Osteoblast (primary cell): Measurements from ENCODE around the gene GIT1. TPM values are rescaled to one million over a fixed set of nuclear protein-coding genes. Genes with fewer than 3 reads are reported as not detected.

Source experiments
- DNase-seq: peaks from one replicate; pipeline ENCODE4 v3.0.0; 2011; ENCODE audit warnings: low spot score, mixed read lengths; ENCODE audit not compliant: insufficient read length; ENCODE audit errors: missing footprints
- H2AFZ ChIP-seq: 2 replicates; pipeline ENCODE4 v1.6.0; 2011; ENCODE audit warnings: mild to moderate bottlenecking, low read length
- H3K27ac ChIP-seq: 2 replicates; pipeline ENCODE4 v1.5.1; 2011; ENCODE audit warnings: mild to moderate bottlenecking, low read depth, low read length, moderate library complexity
- H3K27me3 ChIP-seq: 2 replicates; pipeline ENCODE4 v1.6.0; 2012; ENCODE audit warnings: mild to moderate bottlenecking, control low read depth, inconsistent platforms, low read length, moderate library complexity; ENCODE audit not compliant: insufficient read depth
- H3K36me3 ChIP-seq: 2 replicates; pipeline ENCODE4 v1.5.1; 2011; ENCODE audit warnings: mild to moderate bottlenecking, low read length, control low read depth, moderate library complexity; ENCODE audit not compliant: insufficient read depth
- H3K4me1 ChIP-seq: 2 replicates; pipeline ENCODE4 v1.5.1; 2011; ENCODE audit warnings: mild to moderate bottlenecking, low read length, control low read depth, moderate library complexity; ENCODE audit not compliant: insufficient read depth
- H3K4me2 ChIP-seq: 2 replicates; pipeline ENCODE4 v1.6.0; 2011; ENCODE audit warnings: mild to moderate bottlenecking, low read length; ENCODE audit not compliant: insufficient read depth
- H3K4me3 ChIP-seq: fragments of 200-600 bp; sonication (generic); 3 replicates; pipeline ENCODE4 v1.5.1; 2012; ENCODE audit warnings: mild to moderate bottlenecking, low read length, inconsistent platforms; ENCODE audit not compliant: insufficient read depth
- H3K79me2 ChIP-seq: 2 replicates; pipeline ENCODE4 v1.6.0; 2012; ENCODE audit warnings: mild to moderate bottlenecking, low read length, control low read depth, inconsistent platforms; ENCODE audit not compliant: insufficient read depth
- H3K9me3 ChIP-seq: 2 replicates; pipeline ENCODE4 v1.5.1; 2011; ENCODE audit warnings: low read depth, low read length, control low read depth
- H4K20me1 ChIP-seq: 2 replicates; pipeline ENCODE4 v1.6.0; 2012; ENCODE audit warnings: mild to moderate bottlenecking, low read length, control low read depth; ENCODE audit not compliant: insufficient read depth
- total RNA-seq: library from RNA; depleted of rRNA; stranded (reverse); fragments of >200 nt; gene quantifications from 2 replicates; pipeline ENCODE4 v1.2.3, GENCODE V29; 2012
- TF ChIP-seq, protein P1 (sequence below): IDR thresholded peaks from 2 replicates; pipeline ENCODE4 v1.5.1; 2011; ENCODE audit warnings: mild to moderate bottlenecking, low read depth, low read length, moderate library complexity; ENCODE audit errors: extremely low read depth

GIT1 gene, protein sequence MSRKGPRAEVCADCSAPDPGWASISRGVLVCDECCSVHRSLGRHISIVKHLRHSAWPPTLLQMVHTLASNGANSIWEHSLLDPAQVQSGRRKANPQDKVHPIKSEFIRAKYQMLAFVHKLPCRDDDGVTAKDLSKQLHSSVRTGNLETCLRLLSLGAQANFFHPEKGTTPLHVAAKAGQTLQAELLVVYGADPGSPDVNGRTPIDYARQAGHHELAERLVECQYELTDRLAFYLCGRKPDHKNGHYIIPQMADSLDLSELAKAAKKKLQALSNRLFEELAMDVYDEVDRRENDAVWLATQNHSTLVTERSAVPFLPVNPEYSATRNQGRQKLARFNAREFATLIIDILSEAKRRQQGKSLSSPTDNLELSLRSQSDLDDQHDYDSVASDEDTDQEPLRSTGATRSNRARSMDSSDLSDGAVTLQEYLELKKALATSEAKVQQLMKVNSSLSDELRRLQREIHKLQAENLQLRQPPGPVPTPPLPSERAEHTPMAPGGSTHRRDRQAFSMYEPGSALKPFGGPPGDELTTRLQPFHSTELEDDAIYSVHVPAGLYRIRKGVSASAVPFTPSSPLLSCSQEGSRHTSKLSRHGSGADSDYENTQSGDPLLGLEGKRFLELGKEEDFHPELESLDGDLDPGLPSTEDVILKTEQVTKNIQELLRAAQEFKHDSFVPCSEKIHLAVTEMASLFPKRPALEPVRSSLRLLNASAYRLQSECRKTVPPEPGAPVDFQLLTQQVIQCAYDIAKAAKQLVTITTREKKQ
- 31.8 and 34.4 TPM in 2 replicates for total RNA-seq

DNA sequence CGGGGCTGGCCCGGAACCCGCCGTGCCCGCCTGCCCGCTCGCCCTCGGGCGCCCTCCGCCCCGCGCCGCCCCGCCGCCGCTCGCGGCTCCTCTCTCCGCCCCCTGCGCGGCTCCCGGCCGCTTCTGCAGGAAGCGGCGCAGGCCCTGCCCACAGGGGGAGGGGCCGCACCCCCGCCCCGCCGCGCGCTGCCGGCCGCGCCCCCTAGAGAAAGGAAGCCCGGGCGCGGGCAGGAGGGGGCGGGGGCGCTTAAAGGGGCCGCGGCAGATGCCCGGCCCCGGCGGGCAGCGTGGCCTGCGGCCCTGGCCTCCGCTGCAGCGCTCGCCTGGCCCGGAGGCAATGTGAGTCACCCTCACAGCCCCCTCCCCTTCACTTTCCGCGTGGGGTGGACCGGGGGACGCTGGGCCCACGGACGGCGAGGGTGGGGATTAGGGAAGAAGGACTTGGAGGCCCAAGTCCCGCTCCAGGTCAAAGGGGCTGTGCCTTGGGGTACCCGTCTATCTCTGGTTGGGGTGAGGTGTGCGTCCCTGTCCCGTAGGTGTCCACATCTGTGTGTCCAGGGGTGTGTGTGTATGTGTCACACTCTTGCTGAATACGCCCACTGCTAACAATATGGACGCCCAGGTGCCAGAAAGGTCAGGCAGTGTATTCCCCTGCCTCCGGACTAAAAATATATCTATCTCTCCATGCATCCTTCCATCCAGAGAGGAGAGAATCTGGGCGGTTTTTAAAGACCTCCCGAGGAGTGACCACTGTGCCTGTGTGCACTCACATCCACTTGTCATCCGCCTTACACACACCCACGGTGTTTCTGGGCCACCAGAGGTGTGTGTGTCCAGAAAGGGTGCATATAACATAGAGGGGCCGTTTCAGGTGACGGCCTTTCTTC, at the start of gene GIT1:
GIT1 (minus strand) TSS at position 125 of the 887 bp plus-strand sequence. CDS start 270 bp downstream, outside the sequence.
- peak within 1 kb of the TSS; percentile 73 for H3K27ac ChIP-seq
- H3K27me3 ChIP-seq = no peaks in the 10 kb centered on the region
- H3K36me3 ChIP-seq = no peaks in the 10 kb centered on the region
- peak; percentile 100 for DNase-seq
- H3K4me2 ChIP-seq = peak within 1 kb of the TSS; percentile 95
- no peaks in the 10 kb centered on the region for H3K9me3 ChIP-seq
- peaks cover 42% of the 10 kb centered on the region for H3K79me2 ChIP-seq
- TF ChIP-seq, protein P1, sequence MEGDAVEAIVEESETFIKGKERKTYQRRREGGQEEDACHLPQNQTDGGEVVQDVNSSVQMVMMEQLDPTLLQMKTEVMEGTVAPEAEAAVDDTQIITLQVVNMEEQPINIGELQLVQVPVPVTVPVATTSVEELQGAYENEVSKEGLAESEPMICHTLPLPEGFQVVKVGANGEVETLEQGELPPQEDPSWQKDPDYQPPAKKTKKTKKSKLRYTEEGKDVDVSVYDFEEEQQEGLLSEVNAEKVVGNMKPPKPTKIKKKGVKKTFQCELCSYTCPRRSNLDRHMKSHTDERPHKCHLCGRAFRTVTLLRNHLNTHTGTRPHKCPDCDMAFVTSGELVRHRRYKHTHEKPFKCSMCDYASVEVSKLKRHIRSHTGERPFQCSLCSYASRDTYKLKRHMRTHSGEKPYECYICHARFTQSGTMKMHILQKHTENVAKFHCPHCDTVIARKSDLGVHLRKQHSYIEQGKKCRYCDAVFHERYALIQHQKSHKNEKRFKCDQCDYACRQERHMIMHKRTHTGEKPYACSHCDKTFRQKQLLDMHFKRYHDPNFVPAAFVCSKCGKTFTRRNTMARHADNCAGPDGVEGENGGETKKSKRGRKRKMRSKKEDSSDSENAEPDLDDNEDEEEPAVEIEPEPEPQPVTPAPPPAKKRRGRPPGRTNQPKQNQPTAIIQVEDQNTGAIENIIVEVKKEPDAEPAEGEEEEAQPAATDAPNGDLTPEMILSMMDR = no peak
- H4K20me1 ChIP-seq = peaks cover 51% of the 10 kb centered on the region
- peaks cover 52% of the 10 kb centered on the region for H3K4me1 ChIP-seq
- H3K4me3 ChIP-seq = peak within 1 kb of the TSS; percentile 91
- H2AFZ ChIP-seq = peak within 1 kb of the TSS; percentile 95

DNA sequence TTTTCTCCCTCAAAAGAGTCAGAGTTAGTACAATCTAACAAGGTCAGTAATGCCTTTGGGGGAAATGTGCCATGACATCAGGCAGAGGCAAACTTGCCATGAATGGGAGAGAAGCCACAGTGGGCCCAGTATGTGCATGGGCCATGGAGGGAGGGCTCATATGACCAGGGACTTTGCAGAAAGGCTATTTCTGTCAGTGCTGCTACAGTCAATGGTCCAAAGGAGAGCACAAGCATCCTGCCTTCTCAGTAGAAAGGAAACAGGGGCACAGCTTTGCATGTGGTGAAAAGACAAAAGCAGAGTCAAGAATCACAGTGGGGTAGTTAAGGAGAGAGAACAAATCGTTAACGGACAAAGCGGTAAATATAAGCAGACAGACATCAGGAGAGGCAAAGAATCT, 44.4 kb upstream of the GIT1 start:
- TF ChIP-seq, protein P1 = no peak
- Histone ChIP-seq H3K4me1 (peaks cover 1% of the 10 kb centered on the region), H3K27me3 (no peaks in the 10 kb centered on the region), H3K4me3 (no peak overlapping the region), H2AFZ (no peak overlapping the region), H3K79me2 (no peaks in the 10 kb centered on the region), H3K4me2 (no peak overlapping the region), H3K9me3 (no peaks in the 10 kb centered on the region), H3K27ac (no peak overlapping the region), H3K36me3 (peaks cover 11% of the 10 kb centered on the region), H4K20me1 (no peaks in the 10 kb centered on the region)
- DNase-seq = no peak

DNA sequence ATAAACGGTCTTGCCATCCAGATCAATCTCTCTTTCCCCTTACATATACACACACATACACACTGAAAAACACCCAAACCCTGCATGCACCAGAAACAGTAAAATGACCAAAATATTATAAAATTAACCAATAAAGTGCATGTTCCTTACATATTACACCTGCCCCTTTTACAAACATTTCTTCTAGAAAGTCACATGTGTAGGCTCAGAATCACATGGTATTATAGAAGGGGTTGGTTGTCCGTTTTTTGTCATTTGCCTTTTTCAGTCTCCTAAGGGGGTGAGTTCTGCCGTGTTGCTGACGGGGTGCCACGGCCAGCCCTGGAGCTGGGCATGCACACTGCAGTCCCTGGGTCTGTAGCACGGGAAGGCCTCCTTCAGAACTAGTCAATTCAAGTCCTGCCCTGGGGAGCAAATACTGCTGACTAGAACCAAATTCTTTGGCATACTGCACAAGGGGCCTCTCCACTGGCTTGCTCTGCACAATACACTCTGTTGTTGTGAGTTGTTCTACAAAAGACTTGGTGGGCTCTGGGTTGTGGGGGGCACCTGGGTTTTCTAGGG, 41.3 kb upstream of the GIT1 start:
- DNase-seq = no peak
- no peaks in the 10 kb centered on the region for H3K27me3 ChIP-seq
- no peak overlapping the region for H3K27ac ChIP-seq
- H3K79me2 ChIP-seq = no peaks in the 10 kb centered on the region
- H3K36me3 ChIP-seq = peaks cover 11% of the 10 kb centered on the region
- no peaks in the 10 kb centered on the region for H4K20me1 ChIP-seq
- H3K9me3 ChIP-seq = no peaks in the 10 kb centered on the region
- no peak overlapping the region for H2AFZ ChIP-seq
- H3K4me2 ChIP-seq = no peak overlapping the region
- TF ChIP-seq, protein P1 = no peak
- no peak overlapping the region for H3K4me3 ChIP-seq
- H3K4me1 ChIP-seq = peaks cover 1% of the 10 kb centered on the region
